NCI-H2029 treated with DMSO at 0.1 percent for 48 hours (cell line): ENCODE data around the gene LYST.
A peak's percentile ranks its signal among the peaks of the same experiment; 100 is the strongest.

Source experiments
- DNase-seq: peaks from one replicate; lab custom pipeline; 2025; lab: John Stamatoyannopoulos, UW

LYST gene

GRCh38 chr1:235888119-235888643 is 21.5 kb upstream of the LYST start:
- DNase-seq, result no peak

GRCh38 chr1:235887676-235888075 is 21.0 kb upstream of the LYST start:
- no peak for DNase-seq

- DNase-seq, result no peak
Observed at GRCh38 chr1:235885655-235886262, 19.1 kb upstream of the LYST start.

GRCh38 chr1:235883261-235883927 is 16.7 kb upstream of the LYST start:
- peak; percentile 46 for DNase-seq

GRCh38 chr1:235882816-235883215 is 16.1 kb upstream of the LYST start:
- DNase-seq, result no peak

- no peak for DNase-seq
Observed at GRCh38 chr1:235881930-235882700, 15.4 kb upstream of the LYST start.

- DNase-seq, result no peak
Observed at GRCh38 chr1:235878082-235878811, 11.5 kb upstream of the LYST start.

GRCh38 chr1:235876402-235876841 is 9.7 kb upstream of the LYST start:
- DNase-seq, result no peak

- no peak for DNase-seq
Observed at GRCh38 chr1:235875036-235875597, 8.4 kb upstream of the LYST start.

GRCh38 chr1:235874261-235874660 is 7.6 kb upstream of the LYST start:
- DNase-seq, result no peak

GRCh38 chr1:235873571-235873970 is 6.9 kb upstream of the LYST start:
- no peak for DNase-seq

- DNase-seq, result no peak
Observed at GRCh38 chr1:235873045-235873444, 6.3 kb upstream of the LYST start.

- no peak for DNase-seq
Observed at GRCh38 chr1:235872270-235872669, 5.6 kb upstream of the LYST start.

GRCh38 chr1:235867903-235868469 is 1.3 kb upstream of the LYST start:
- DNase-seq, result no peak

- DNase-seq, result peak; percentile 56
Observed at GRCh38 chr1:235866913-235867845, 473 bp upstream of the LYST start.

- no peak for DNase-seq
Observed at GRCh38 chr1:235865565-235866204, 1.0 kb downstream of the LYST start.

- DNase-seq, result no peak
Observed at GRCh38 chr1:235864931-235865525, 1.7 kb downstream of the LYST start.

GRCh38 chr1:235864469-235864868 is 2.2 kb downstream of the LYST start:
- no peak for DNase-seq

GRCh38 chr1:235863699-235864093 is 3.0 kb downstream of the LYST start:
- no peak for DNase-seq
